ENCODE data around the gene DGCR2.
"Not testable (repeated sequence)": the region's sequence is repeated elsewhere in the genome, so short reads cannot be mapped to it uniquely, and the experiment has no call there.

Gene DGCR2

DNA sequence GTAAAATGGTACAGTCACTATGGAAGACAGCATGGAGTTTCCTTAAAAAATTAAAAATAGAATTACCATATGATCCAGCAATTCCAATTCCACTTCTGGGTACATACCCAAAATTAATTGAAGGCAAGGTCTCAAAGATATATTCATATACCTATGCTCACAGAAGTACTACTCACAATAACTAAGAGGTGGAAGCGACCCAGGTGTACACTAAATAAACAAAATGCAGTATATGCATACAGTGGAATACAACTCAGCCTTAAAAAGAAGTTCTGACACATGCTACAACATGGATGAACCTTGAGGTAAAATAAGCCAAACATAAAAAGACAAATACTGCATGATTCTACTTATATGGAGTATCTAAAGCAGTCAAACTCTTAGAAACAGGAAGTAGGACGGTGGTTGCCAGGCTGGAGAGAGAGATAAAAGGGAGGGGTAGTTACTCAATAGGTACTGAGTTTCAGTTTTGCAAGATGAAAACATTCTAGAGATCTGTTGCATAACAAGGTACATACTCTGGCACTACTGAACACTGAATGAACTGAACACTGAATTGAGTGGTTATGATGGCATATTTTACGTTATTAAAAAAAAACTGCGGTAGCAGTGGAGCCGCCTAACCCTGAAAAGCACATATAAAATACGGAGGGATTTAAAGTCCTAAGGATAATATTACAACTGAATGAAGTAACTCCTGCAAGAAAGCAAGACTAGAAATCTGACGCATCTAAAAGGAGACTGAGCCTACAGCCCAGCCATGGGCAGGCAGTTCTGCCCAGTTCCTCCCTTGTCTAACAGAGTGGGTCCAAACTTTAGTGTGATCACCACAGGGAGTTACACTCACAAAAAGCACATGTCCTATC, 12.8 kb downstream of the DGCR2 start:
- DNase-seq (ENCODE audit: low read depth), result no peak

GRCh38 chr22:19108807-19109197, 13.4 kb downstream of the DGCR2 start:
- DNase-seq (ENCODE audit: low read depth), result no peak

DNA sequence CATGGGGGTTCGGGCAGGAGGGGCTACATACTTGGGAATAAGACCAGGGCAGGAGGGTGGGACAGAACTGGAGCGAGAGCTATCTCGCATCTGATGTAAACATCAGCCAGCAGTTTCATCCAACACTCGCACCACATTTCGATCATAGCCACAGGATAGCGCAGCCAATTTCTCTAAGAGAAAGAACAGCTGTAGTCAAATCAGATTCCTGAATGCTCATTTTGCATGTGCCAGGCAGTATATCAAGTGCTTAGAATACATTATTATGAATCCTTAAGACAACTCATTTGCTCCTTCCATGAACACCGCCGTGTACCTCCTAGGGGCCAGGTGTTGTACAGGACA, 14.5 kb downstream of the DGCR2 start:
- no peak for DNase-seq (ENCODE audit: low read depth)

GRCh38 chr22:19106886-19107729, 15.1 kb downstream of the DGCR2 start:
- DNase-seq (ENCODE audit: low read depth), result no peak

- DNase-seq (ENCODE audit: low read depth), result no peak
Measured at GRCh38 chr22:19105867-19106802, 16.1 kb downstream of the DGCR2 start.

DNA sequence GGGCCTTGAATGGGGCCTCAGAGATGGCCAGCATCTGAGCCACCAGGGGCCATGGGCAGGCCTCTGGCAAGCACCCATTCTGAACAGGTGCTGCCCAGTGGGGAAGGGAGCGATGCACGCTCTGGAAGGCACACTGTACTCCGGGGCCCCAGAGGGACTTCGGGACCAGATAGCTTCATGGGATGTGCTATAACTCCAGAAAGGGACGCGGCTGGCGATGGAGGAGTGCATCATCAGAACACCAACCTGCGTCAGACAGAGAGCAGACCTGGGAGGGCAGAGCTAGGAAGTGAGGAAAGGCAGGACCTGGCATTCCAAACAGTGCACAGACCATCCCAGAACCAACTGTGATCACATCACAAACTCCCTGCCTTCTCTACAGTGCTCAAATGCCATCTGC, 16.8 kb downstream of the DGCR2 start:
- no peak for DNase-seq (ENCODE audit: low read depth)

DNA sequence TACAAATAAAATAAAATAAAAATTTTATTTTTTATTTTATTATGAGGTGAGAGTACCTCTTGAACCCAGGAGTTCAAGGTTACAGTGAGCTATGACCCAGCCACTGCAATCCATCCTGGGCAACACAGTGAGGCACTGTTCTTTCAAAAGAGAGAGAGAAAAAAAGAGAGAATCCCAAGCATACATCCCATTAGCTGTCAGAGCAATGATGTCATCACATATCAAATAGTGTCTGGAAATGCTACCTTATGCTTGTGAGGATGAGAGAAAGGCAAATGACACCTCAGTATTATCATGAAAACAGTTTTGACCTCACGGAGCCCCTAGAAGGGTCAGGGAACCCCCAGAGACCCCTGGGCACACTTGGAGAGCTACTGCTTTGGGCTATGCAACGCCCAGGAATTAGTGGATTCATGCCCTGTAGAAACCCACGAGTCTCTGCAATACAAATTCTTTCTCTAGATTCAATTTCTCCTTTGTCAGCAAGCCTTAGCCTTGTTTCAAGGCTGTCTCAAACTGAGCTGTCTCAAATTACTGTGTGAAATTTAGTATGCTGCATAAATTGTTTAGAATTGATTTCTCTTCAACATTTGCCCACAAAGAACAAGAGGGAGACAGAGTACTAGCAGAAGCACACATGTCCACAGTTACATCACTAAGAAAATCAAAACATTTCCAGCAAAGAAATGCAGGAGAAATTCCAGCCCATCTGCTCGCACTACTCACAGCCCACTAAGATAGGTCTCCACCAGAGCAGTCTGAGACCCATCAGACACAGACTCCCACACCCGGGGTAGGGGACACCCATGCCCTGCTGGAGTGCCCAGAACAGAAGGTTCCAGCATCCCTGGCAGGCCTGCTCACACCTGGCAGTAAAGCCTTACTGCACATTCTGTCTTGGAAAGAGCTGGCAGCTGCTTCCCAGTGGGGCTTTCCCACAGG, 18.1 kb downstream of the DGCR2 start:
- no peak for DNase-seq (ENCODE audit: low read depth)

DNA sequence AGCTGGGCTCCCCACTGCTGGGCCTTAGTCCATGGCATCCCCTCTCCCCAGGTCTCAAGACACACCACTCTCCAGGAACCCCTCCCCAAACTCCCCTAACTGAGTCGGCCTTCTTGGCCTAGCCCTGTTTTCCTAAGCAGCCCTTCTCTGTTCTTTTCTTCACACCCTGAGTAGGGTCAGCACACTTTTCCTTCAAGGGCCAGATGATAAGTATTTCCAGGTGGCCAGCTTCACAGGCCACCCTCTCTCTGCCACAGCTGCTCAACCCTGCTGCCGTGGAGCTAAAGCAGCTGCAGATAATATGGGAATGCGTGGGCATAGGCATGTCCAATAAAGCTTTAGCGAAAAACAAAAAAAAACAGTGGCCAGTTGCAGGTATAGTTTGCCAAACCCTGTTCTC, 24.1 kb downstream of the DGCR2 start:
- no peak for DNase-seq (ENCODE audit: low read depth)

DNA sequence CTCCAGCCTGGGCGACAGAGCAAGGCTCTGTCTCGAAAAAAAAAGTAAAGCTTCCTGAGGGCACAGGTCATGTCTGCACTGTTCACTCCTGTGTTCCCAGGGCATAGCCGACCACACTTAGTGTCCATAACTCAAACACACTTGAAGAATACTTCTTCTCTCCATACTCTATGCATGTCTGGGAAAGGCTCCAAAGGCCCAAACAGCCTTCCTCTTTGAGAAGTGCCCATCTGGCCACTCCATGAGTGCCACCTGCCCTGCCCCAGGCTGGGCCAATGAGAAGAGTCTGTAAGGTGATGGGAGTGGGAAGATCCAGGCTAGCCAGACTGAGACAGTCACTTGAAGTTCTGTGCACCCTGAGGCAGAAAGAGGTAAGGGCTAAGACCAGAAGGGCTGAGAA, 24.7 kb downstream of the DGCR2 start:
- no peak for DNase-seq (ENCODE audit: low read depth)

DNA sequence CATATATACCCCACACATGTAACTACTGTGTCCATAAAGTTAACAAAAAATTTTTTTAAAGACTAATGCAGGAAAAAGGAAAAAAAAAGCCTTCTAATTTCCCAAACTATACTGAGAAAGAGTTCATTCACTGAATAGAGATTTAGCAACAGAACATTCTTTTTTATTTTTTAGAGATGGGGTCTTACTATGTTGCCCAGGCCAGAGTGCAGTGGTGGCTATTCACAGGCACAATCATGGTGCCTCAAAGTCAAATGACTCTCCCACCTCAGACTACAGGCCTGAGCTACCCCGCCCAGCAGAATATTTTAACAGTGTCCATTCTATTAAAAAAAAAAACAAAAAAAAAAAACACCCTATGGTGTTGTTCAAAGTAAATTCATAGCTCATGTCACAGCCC, 25.7 kb downstream of the DGCR2 start:
- no peak for DNase-seq (ENCODE audit: low read depth)

DNA sequence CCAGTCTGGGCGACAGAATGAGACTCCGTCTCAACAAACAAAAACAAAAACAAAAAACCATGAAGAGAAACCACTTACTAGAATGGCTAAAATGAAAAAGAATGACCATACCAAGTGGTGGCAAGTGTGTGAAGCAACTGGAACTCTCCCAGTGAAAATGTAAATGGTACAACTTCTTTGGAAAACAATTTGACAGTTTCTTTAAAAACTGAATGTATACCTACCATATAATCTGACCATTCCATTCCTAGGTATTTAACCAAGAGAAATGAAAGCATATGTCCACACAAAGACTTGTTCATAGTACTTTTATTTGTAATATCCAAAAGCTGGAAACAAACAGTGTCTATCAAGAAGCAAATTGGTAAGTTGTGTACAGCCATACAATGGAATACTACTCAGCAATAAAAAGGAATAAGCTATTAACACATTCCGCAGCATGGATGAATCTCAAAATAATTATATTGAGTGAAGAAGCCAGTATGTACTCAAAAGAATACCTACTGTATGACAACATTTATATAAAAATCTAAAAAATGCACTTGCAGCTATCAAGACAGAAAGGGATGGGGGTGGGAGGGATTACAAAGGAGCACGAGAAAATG, 27.7 kb downstream of the DGCR2 start:
- no peak for DNase-seq (ENCODE audit: low read depth)

DNA sequence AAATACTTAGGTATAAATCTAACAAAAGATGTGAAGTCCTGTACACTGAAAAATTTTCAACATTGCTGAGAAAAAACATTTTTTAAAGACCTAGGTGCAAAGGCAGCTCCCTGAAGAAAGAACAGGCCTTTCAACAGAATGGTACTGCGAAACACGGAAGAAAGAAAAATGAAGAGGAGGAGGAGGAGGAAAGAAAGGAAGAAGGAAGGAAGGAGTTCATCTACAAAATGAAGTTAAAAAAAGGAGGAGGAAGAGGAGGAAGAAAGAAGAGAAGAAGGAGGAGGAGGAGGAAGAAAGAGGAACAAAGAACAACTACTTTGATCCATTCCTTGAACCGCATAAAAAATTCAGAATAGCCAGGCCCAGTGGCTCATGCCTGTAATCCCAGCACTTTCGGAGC, 29.5 kb downstream of the DGCR2 start:
- DNase-seq (ENCODE audit: low read depth), result no peak

DNA sequence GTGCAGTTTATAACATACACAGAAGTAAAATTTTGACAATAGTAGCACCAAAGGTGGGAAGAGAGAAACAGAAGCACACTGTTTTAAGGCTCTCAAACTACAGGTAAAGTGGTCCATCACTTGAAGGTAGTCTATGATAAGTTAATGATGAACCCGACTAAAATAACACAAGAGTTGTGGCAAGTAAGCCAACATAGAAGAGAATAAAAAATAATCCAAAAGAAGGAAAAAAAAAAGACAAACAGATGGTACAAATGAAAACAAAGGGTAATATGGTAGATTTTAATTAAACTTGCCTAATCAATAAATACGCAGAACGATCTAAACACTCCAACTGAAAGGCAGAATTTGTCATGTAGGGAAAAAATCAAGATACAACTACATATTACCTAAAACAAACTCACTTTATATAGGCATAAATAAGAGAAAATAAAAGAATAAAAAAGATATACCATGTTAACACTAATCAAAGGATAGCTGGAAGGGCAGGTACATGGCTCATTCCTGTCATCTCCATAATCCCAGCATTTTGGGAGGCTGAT, 31.6 kb downstream of the DGCR2 start:
- DNase-seq (ENCODE audit: low read depth), result no peak

GRCh38 chr22:19090183-19090582, 32.0 kb downstream of the DGCR2 start:
- no peak for DNase-seq (ENCODE audit: low read depth)

DNA sequence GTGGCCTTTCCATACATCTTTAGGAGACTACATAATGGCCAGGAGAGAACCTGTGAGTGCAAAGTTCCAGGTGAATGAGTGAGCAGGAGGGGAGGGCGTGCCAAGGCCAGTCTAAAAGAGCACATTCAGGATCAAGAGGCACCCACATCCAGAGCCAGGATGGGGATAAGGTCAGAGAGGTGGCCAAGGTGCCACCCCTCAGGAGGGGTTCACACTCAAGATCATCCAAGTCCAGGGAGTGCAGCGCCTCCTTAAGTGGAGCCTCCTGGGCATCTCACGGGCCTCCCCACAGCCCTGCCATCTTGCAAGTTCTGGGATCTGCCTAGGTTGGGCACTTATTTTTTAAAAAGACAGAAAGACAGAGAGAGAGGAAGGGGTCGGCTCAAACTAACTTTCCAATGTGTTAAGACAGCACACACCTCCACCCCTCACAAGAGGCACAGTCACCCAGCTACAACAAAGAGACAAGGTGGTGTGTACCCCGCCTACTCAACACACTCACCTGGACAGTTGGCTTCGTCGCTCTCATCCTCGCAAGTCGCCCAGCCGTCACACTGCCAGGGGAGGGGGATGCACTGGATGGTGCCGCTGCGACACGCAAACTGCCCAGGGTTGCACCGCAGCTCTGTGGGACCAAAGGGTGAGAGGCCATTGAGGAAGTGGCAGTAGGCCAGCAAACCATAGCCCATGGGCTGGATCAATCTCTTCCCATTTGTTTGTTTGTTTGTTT, 33.2 kb downstream of the DGCR2 start:
- DNase-seq (ENCODE audit: low read depth), result no peak

DNA sequence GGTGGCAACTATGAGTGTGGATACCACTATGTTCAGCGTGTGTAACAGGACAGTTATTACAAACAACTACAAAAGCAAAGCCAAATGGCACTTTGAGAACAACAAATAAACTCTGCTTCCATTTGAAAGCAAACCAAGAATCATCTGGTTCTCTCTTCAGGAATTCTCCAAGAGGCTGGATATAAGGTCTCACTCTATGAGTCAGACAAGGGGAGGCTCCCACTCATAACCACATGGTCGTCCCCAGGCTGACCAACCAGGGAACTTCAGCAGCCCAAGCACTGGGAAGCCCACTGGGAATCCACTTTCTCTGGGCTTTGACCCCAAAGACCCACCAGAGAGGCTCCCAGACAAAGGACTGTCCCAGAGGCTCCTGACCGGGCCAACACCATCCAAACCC, 35.3 kb downstream of the DGCR2 start:
- DNase-seq (ENCODE audit: low read depth), result no peak

GRCh38 chr22:19086417-19086816, 35.8 kb downstream of the DGCR2 start:
- DNase-seq (ENCODE audit: low read depth), result no peak

GRCh38 chr22:19085233-19085718, 36.9 kb downstream of the DGCR2 start:
- peak; percentile 20 for DNase-seq (ENCODE audit: low read depth)

GRCh38 chr22:19084586-19084985, 37.6 kb downstream of the DGCR2 start:
- DNase-seq (ENCODE audit: low read depth), result not testable (repeated sequence)

- not testable (repeated sequence) for DNase-seq (ENCODE audit: low read depth)
Measured at GRCh38 chr22:19084126-19084525, 38.1 kb downstream of the DGCR2 start.
